HEK293 (cell line): Measurements from ENCODE around the gene LCE1D.

Experiments
- CTCF ChIA-PET: fragments of 350-600 bp; formaldehyde crosslinking; extraction: SDS; loops from one replicate; lab custom pipeline; 2021; ENCODE audit warnings: antibody characterized with exemption; lab: Yijun Ruan, JAX
- POLR2A ChIA-PET: fragments of 300-600 bp; formaldehyde crosslinking; extraction: SDS; loops from one replicate; lab custom pipeline; 2020; ENCODE audit warnings: antibody characterized with exemption, inconsistent platforms; lab: Yijun Ruan, JAX
- H3K27ac ChIP-seq: fragments of 200-500 bp; sonication (Bioruptor generic); 2 replicates; pipeline ENCODE4 v1.5.1; 2014; ENCODE audit warnings: low read depth, low read length, control low read depth, inconsistent platforms; ENCODE audit errors: extremely low read depth
- H3K36me3 ChIP-seq, 2 experiments: fragments of 200-500 bp in 1 of 2; sonication (Bioruptor generic) in 1 of 2; 1 replicate in 1 of 2; 2 replicates in 1 of 2; pipeline ENCODE4 v1.5.1; 2014 to 2017; ENCODE audit warnings: inconsistent platforms in 2 of 2, low read length in 2 of 2; ENCODE audit not compliant: control insufficient read depth in 2 of 2, insufficient read depth in 1 of 2
- H3K4me1 ChIP-seq: fragments of 200-500 bp; sonication (Bioruptor generic); 2 replicates; pipeline ENCODE4 v1.5.1; 2014; ENCODE audit warnings: mild to moderate bottlenecking, low read length, inconsistent platforms; ENCODE audit not compliant: control insufficient read depth, insufficient read depth
- H3K4me3 ChIP-seq: 2 replicates; pipeline ENCODE4 v1.5.1; 2011; ENCODE audit warnings: low read depth, mild to moderate bottlenecking, control low read depth, low read length, moderate library complexity
- H3K9me3 ChIP-seq: fragments of 200-500 bp; sonication (Bioruptor generic); 2 replicates; pipeline ENCODE4 v1.5.1; 2014; ENCODE audit warnings: low read depth, low read length, inconsistent platforms; ENCODE audit not compliant: control insufficient read depth, insufficient read depth
- CTCF ChIP-seq: fragments of 450-650 bp; formaldehyde crosslinking; IDR thresholded peaks from 2 replicates; pipeline ENCODE4 v1.5.1; 2016; ENCODE audit warnings: missing biosample characterization, missing genetic modification characterization
- MZF1 ChIP-seq: fragments of 450-650 bp; formaldehyde crosslinking; IDR thresholded peaks from 2 replicates; pipeline ENCODE4 v1.5.1; 2017; ENCODE audit warnings: missing biosample characterization, missing genetic modification characterization, borderline replicate concordance
- SETDB1 ChIP-seq: IDR thresholded peaks from one replicate; pipeline ENCODE4 v1.6.1; 2017; ENCODE audit warnings: mild to moderate bottlenecking, low read length, moderate library complexity, mixed read lengths; ENCODE audit not compliant: insufficient read length
- YY1 ChIP-seq: fragments of 450-650 bp; formaldehyde crosslinking; IDR thresholded peaks from 2 replicates; pipeline ENCODE4 v1.5.1; 2018; ENCODE audit warnings: missing biosample characterization, missing genetic modification characterization
- ZBTB17 ChIP-seq: fragments of 450-650 bp; formaldehyde crosslinking; IDR thresholded peaks from 2 replicates; pipeline ENCODE4 v1.5.1; 2016; ENCODE audit warnings: missing biosample characterization, missing genetic modification characterization
- ZNF114 ChIP-seq: fragments of 450-650 bp; formaldehyde crosslinking; IDR thresholded peaks from 2 replicates; pipeline ENCODE4 v1.5.0; 2017; ENCODE audit warnings: missing biosample characterization, missing genetic modification characterization
- ZNF121 ChIP-seq: fragments of 450-650 bp; formaldehyde crosslinking; IDR thresholded peaks from 2 replicates; pipeline ENCODE4 v1.5.1; 2016; ENCODE audit warnings: missing biosample characterization, missing genetic modification characterization
- ZNF19 ChIP-seq: fragments of 450-650 bp; formaldehyde crosslinking; IDR thresholded peaks from 2 replicates; pipeline ENCODE4; 2016; ENCODE audit warnings: missing biosample characterization, missing genetic modification characterization, low read depth
- ZNF202 ChIP-seq: fragments of 450-650 bp; formaldehyde crosslinking; IDR thresholded peaks from 2 replicates; pipeline ENCODE4 v1.5.1; 2016; ENCODE audit warnings: missing biosample characterization, missing genetic modification characterization, borderline replicate concordance
- ZNF211 ChIP-seq: fragments of 450-650 bp; formaldehyde crosslinking; IDR thresholded peaks from 2 replicates; pipeline ENCODE4 v1.5.1; 2016; ENCODE audit warnings: low read depth, missing biosample characterization, missing genetic modification characterization
- ZNF426 ChIP-seq: fragments of 450-650 bp; formaldehyde crosslinking; IDR thresholded peaks from 2 replicates; pipeline ENCODE4 v1.5.1; 2017; ENCODE audit warnings: missing biosample characterization, missing genetic modification characterization, mild to moderate bottlenecking, inconsistent platforms, moderate library complexity
- ZNF473 ChIP-seq: fragments of 450-650 bp; formaldehyde crosslinking; IDR thresholded peaks from 2 replicates; pipeline ENCODE4 v1.5.1; 2017; ENCODE audit warnings: missing biosample characterization, missing genetic modification characterization
- ZNF488 ChIP-seq: fragments of 450-650 bp; formaldehyde crosslinking; IDR thresholded peaks from 2 replicates; pipeline ENCODE4 v1.5.1; 2016; ENCODE audit warnings: missing biosample characterization, missing genetic modification characterization
- ZNF513 ChIP-seq: fragments of 450-650 bp; IDR thresholded peaks from 2 replicates; pipeline ENCODE4 v1.5.1; 2018; ENCODE audit warnings: missing biosample characterization, missing genetic modification characterization
- ZNF514 ChIP-seq: fragments of 450-650 bp; formaldehyde crosslinking; IDR thresholded peaks from 2 replicates; pipeline ENCODE4 v1.5.1; 2016; ENCODE audit warnings: missing biosample characterization, missing genetic modification characterization
- ZNF529 ChIP-seq: fragments of 450-650 bp; formaldehyde crosslinking; IDR thresholded peaks from 2 replicates; pipeline ENCODE4 v1.5.1; 2017; ENCODE audit warnings: missing genetic modification characterization, missing biosample characterization; ENCODE audit not compliant: insufficient replicate concordance
- ZNF530 ChIP-seq: fragments of 450-650 bp; formaldehyde crosslinking; IDR thresholded peaks from 2 replicates; pipeline ENCODE4 v1.5.1; 2016; ENCODE audit warnings: low read depth, missing biosample characterization, missing genetic modification characterization
- ZNF596 ChIP-seq: fragments of 450-650 bp; IDR thresholded peaks from 2 replicates; pipeline ENCODE4 v1.5.0; 2018; ENCODE audit warnings: missing biosample characterization, mild to moderate bottlenecking, missing genetic modification characterization, moderate library complexity
- ZNF610 ChIP-seq: fragments of 450-650 bp; formaldehyde crosslinking; IDR thresholded peaks from 2 replicates; pipeline ENCODE4 v1.5.1; 2016; ENCODE audit warnings: missing biosample characterization, missing genetic modification characterization, borderline replicate concordance
- ZNF621 ChIP-seq: fragments of 450-650 bp; formaldehyde crosslinking; IDR thresholded peaks from 2 replicates; pipeline ENCODE4 v1.5.1; 2017; ENCODE audit warnings: missing biosample characterization, missing genetic modification characterization
- ZNF639 ChIP-seq: fragments of 450-650 bp; formaldehyde crosslinking; IDR thresholded peaks from 2 replicates; pipeline ENCODE4 v1.5.1; 2016; ENCODE audit warnings: missing biosample characterization, missing genetic modification characterization
- ZNF654 ChIP-seq: fragments of 450-650 bp; formaldehyde crosslinking; IDR thresholded peaks from 2 replicates; pipeline ENCODE4 v1.5.1; 2016; ENCODE audit warnings: low read depth, missing biosample characterization, missing genetic modification characterization
- ZNF664 ChIP-seq: fragments of 450-650 bp; formaldehyde crosslinking; IDR thresholded peaks from 2 replicates; pipeline ENCODE4 v1.5.1; 2016; ENCODE audit warnings: missing biosample characterization, missing genetic modification characterization
- TF ChIP-seq, protein P1 (sequence below): sonication (generic); formaldehyde crosslinking; IDR thresholded peaks from 2 replicates; pipeline ENCODE4 v1.8.1; 2022; ENCODE audit warnings: mild to moderate bottlenecking, moderate library complexity, missing genetic modification reagents
- TF ChIP-seq, protein P2 (sequence below): fragments of 450-650 bp; formaldehyde crosslinking; IDR thresholded peaks from 2 replicates; pipeline ENCODE4 v1.5.1; 2017; ENCODE audit warnings: missing biosample characterization, missing genetic modification characterization

Gene LCE1D

DNA sequence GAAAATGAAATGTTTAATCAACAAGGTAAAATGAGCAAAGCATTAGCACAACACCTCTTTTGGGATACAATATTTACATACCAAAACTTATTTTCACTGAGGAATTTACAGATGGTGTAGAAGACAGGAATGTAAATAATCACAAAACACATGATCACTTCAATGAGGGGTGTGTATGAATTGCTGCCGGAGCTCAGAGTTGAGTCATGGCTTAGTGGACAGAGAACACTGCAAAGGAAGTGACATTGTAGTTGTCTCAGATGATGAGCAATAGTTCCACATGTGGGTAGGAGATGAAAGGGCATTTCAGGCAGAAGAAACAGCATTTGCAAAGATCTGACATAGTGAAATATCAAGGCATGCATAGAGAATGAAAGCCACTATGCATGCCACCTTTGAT is 44.3 kb upstream of the LCE1D start:
- Histone ChIP-seq H3K36me3 (no peaks in the 10 kb centered on the region), H3K4me1 (no peaks in the 10 kb centered on the region), H3K27ac (no peak overlapping the region), H3K9me3 (no peaks in the 10 kb centered on the region), H3K4me3 (no peak overlapping the region)
- CTCF ChIA-PET, result interaction anchor here (0.6 kb wide), 1 partner anchor 16 kb away, joined by 3 read pairs; no protein-coding TSS in a partner anchor
- POLR2A ChIA-PET, result no interaction called here
- TF ChIP-seq SETDB1 (no peak), ZNF426 (tag by site-specific recombination) (no peak), ZNF121 (tag by site-specific recombination) (no peak), ZBTB17 (tag by site-specific recombination) (no peak), ZNF529 (no peak), YY1 (tag by site-specific recombination) (no peak)

DNA sequence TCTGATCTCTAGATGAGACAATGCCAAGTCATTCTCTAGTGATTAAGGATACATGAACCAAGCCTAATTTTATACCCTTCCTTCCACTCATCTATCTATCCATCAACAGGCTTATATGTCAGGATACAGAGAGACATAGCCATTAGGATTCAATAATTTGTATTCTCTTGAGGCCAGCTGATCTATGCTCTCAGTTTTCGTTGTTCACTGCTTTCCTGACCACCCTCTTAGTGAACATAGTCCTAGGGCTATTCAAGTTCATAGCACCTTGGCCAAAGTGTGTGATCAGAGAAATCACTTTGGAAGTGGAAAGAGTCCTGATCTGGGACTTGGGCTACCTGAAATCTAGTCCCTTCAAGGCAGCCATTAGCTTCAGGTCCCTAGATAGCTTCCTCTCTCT is 42.9 kb upstream of the LCE1D start:
- H3K4me3 ChIP-seq, result no peak overlapping the region
- CTCF ChIA-PET, result interaction anchor here (0.5 to 0.6 kb wide), 3 partner anchors 258 to 1338 kb away, joined by 3 to 4 read pairs (median 3); no protein-coding TSS in a partner anchor
- no peak overlapping the region for H3K27ac ChIP-seq
- H3K9me3 ChIP-seq, result no peaks in the 10 kb centered on the region
- H3K36me3 ChIP-seq, result no peaks in the 10 kb centered on the region
- POLR2A ChIA-PET, result no interaction called here
- no peaks in the 10 kb centered on the region for H3K4me1 ChIP-seq
- TF ChIP-seq ZNF202 (tag by site-specific recombination) (no peak), ZNF488 (tag by site-specific recombination) (no peak), ZNF596 (tag by site-specific recombination) (no peak), ZNF19 (tag by site-specific recombination) (no peak), ZNF114 (no peak), ZNF121 (tag by site-specific recombination) (no peak), ZNF654 (tag by site-specific recombination) (no peak), ZNF473 (tag by site-specific recombination) (no peak), ZNF513 (no peak), ZNF621 (no peak), ZNF211 (tag by site-specific recombination) (no peak), ZNF610 (tag by site-specific recombination) (no peak), ZNF530 (tag by site-specific recombination) (no peak), ZNF514 (no peak), MZF1 (tag by site-specific recombination) (no peak), ZNF639 (tag by site-specific recombination) (no peak), ZNF664 (tag by site-specific recombination) (no peak), CTCF (tag by site-specific recombination) (no peak)
- TF ChIP-seq, protein P1, sequence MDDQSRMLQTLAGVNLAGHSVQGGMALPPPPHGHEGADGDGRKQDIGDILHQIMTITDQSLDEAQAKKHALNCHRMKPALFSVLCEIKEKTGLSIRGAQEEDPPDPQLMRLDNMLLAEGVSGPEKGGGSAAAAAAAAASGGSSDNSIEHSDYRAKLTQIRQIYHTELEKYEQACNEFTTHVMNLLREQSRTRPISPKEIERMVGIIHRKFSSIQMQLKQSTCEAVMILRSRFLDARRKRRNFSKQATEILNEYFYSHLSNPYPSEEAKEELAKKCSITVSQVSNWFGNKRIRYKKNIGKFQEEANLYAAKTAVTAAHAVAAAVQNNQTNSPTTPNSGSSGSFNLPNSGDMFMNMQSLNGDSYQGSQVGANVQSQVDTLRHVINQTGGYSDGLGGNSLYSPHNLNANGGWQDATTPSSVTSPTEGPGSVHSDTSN, result no peak
- TF ChIP-seq, protein P2, sequence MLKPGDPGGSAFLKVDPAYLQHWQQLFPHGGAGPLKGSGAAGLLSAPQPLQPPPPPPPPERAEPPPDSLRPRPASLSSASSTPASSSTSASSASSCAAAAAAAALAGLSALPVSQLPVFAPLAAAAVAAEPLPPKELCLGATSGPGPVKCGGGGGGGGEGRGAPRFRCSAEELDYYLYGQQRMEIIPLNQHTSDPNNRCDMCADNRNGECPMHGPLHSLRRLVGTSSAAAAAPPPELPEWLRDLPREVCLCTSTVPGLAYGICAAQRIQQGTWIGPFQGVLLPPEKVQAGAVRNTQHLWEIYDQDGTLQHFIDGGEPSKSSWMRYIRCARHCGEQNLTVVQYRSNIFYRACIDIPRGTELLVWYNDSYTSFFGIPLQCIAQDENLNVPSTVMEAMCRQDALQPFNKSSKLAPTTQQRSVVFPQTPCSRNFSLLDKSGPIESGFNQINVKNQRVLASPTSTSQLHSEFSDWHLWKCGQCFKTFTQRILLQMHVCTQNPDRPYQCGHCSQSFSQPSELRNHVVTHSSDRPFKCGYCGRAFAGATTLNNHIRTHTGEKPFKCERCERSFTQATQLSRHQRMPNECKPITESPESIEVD, result no peak
